Astrocyte (in vitro differentiated cells and primary cell): Measurements from ENCODE around the gene FA2H.

Experiments used
- CTCF ChIP-seq: IDR thresholded peaks from 2 replicates; pipeline ENCODE4 v1.5.1; 2011; ENCODE audit warnings: low read depth, mild to moderate bottlenecking, inconsistent platforms, low read length, moderate library complexity; ENCODE audit not compliant: insufficient read depth
- EZH2 ChIP-seq: IDR thresholded peaks from 2 replicates; pipeline ENCODE4 v1.6.1; 2012; ENCODE audit warnings: mild to moderate bottlenecking, low read length, inconsistent platforms; ENCODE audit not compliant: insufficient read depth

DNA sequence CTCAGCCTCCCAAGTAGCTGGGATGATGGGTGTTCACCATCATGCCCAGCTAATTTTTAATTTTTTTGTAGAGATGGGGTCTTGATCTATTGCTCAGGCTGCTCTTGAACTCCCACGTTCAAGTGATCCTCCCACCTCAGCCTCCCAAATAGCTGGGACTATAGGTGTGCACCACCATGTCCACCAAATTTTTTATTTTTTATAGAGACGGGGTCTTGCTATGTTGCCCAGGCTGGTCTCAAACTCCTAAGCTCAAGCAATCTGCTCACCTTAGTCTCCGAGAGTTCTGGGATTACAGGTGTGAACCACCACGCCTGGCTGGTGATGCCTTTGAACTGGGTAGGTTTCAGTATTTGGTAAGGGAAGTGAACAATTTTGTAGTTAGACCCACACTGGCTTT, 30.1 kb downstream of the FA2H start:
- TF ChIP-seq CTCF (no peak), EZH2 (no peak)
